Heart left ventricle (tissue), 16 donors: ENCODE data around the gene ENOX1. TPM values are rescaled to one million over a fixed set of nuclear protein-coding genes. Genes with fewer than 3 reads are reported as not detected.

ENCODE experiments used
- ATAC-seq, 4 donors: fragments of 200-7000 bp; cut with Tn5 transposase; one replicate each; pipeline ENCODE4 v1.9.1; 2020 to 2022; ENCODE audit warnings: moderate library complexity in 4 of 4, mild to moderate bottlenecking in 3 of 4, moderate number of reproducible peaks in 1 of 4
- DNase-seq, 5 donors: peaks; one replicate each; pipeline ENCODE4 v3.0.0-alpha.2; 2020
- H3K27ac ChIP-seq, 12 donors: fragments of 200-600 bp; sonication (generic) in 4 of 12; one replicate each; pipeline versions ENCODE4 v1.5.0 to v1.8.0; 2016 to 2022; ENCODE audit warnings: mild to moderate bottlenecking in 2 of 12
- H3K27me3 ChIP-seq, 9 donors: fragments of 200-600 bp; sonication (generic) in 2 of 9; one replicate each; pipeline versions ENCODE4 v1.5.1 to v1.8.0; 2016 to 2022; ENCODE audit warnings: mild to moderate bottlenecking in 3 of 9
- H3K36me3 ChIP-seq, 9 donors: fragments of 200-600 bp; sonication (generic) in 2 of 9; one replicate each; pipeline versions ENCODE4 v1.5.0 to v1.8.0; 2018 to 2022; ENCODE audit warnings: mild to moderate bottlenecking in 2 of 9
- H3K4me1 ChIP-seq, 12 donors: fragments of 200-600 bp; sonication (generic) in 4 of 12; one replicate each; pipeline versions ENCODE4 v1.5.0 to v1.8.0; 2016 to 2022; ENCODE audit warnings: mild to moderate bottlenecking in 3 of 12
- H3K4me3 ChIP-seq, 12 donors: fragments of 200-600 bp; sonication (generic) in 4 of 12; one replicate each; pipeline versions ENCODE4 v1.5.0 to v1.8.0; 2017 to 2022; ENCODE audit warnings: mild to moderate bottlenecking in 9 of 12, moderate library complexity in 4 of 12
- H3K9me3 ChIP-seq, 12 donors: fragments of 200-600 bp; sonication (generic) in 4 of 12; one replicate each; pipeline versions ENCODE4 v1.5.0 to v1.8.0; 2016 to 2022; ENCODE audit warnings: mild to moderate bottlenecking in 1 of 12
- CTCF ChIP-seq, 12 donors: fragments of 200-600 bp; sonication (generic) in 4 of 12; IDR thresholded peaks; one replicate each; pipeline versions ENCODE4 v1.5.0 to v1.8.0; 2018 to 2022; ENCODE audit warnings: antibody characterized with exemption in 12 of 12, mild to moderate bottlenecking in 5 of 12
- POLR2A ChIP-seq, 2 donors: fragments of 450-650 bp; IDR thresholded peaks; one replicate each; pipeline ENCODE4 v1.6.1; 2017; ENCODE audit warnings: antibody characterized with exemption in 2 of 2, mild to moderate bottlenecking in 2 of 2, moderate library complexity in 2 of 2
- WGBS, 4 donors: extraction: QIAGEN DNeasy Blood & Tissue Kit in 2 of 4; methylation state at CpG; one replicate each; pipeline versions ENCODE4 v1.1.5 to v1.1.7; 2013 to 2018; 5-methylcytosine and 5-hydroxymethylcytosine counted together
- intact Hi-C, 10 donors: fragments of 100-400 bp; cut with DNase I; formaldehyde crosslinking; loops; one replicate each; pipeline versions ENCODE4 v1.11.1 to v1.14.2; 2022
- polyA plus RNA-seq, 2 donors: library from polyadenylated mRNA; stranded (reverse); fragments of 200-250 nt; gene quantifications; one replicate each; pipeline ENCODE4 v1.2.3, GENCODE V29; 2013
- total RNA-seq, 9 donors: library from RNA; depleted of rRNA in 2 of 9; stranded (reverse); fragments of >200 nt in 2 of 9; fragmentation: NEBNext Ultra II Directional in 3 of 9; extraction: Animal tissue kit (Norgen Biotek cat#: 25700) in 3 of 9; gene quantifications; one replicate each; pipeline versions ENCODE4 v1.1.0 to v1.2.4, GENCODE V29; 2016 to 2023
- donor health status: ischemic (EF 13 %, LVEDD 7.1; RV severe dilation, severe dysfunction).
- donor health status: healthy with polysubstance abuse.
- donor health status: DM: no; HTN: yes; CAD: no.
- donor health status: DM: no; HTN: no; CAD: no.
- donor health status: ischemic (EF 25% LVEDD 6.9; RV normal size, moderate dysfunction).
- donor health status: ischemic (EF 25% LVEDD 5.7; RV mildly dilated, moderate dysfunction).
- donor health status: healthy.
- donor health status: DM: yes; HTN: yes; CAD: no.
- donor health status: ischemic (EF 35%, LVEDD 5.7; RV mildly dilated, moderate dysfunction).
- donor health status: nonischemic (EF 11% LVEDD 7.7; RV severe dilation, severe dysfunction).
- donor health status: DM: yes; HTN: yes; CAD: no.
- donor health status: PGD.
- donor health status: ischemic (EF 29% LVEDD 5.4; RV normal size, mild dysfunction).
- donor health status: nonischemic (EF 23%, LVEDD 6.1; RV moderate dilation, normal function).

The ENOX1 gene
- total and polyA plus RNA-seq, 11 donors, result 2.0 to 10.1 (median 5.4) TPM

- Histone ChIP-seq H3K27me3 (no peaks in the 10 kb centered on the region), H3K4me3 (no peak overlapping the region), H3K9me3 (no peaks in the 10 kb centered on the region), H3K4me1 (peaks cover 0 to 9% (median 0%) of the 10 kb centered on the region in 12 donors), H3K27ac (no peak overlapping the region), H3K36me3 (no peaks in the 10 kb centered on the region)
- DNase-seq (no peak), ATAC-seq (no peak)
- TF ChIP-seq POLR2A (IDR thresholded peaks at IDR 0.05) (no peak), CTCF (IDR thresholded peaks at IDR 0.05) (no peak)
- WGBS, 4 donors, result 85 to 94% (median 89%) methylated on average over 3 of the region's 3 CpGs
- intact Hi-C loops, result no loop called here
These were observed 129.3 kb downstream of the ENOX1 start for GRCh38 chr13:43657485-43657884.

- TF ChIP-seq CTCF (IDR thresholded peaks at IDR 0.05) (no peak), POLR2A (IDR thresholded peaks at IDR 0.05) (no peak)
- WGBS, 4 donors, result 88 to 98% (median 93%) methylated on average over 1 of the region's 1 CpG
- ATAC-seq (no peak), DNase-seq (no peak)
- intact Hi-C loops, result no loop called here
- Histone ChIP-seq H3K27me3 (no peaks in the 10 kb centered on the region), H3K4me3 (no peak overlapping the region), H3K27ac (no peak overlapping the region), H3K9me3 (no peaks in the 10 kb centered on the region), H3K4me1 (peaks cover 0 to 2% (median 0%) of the 10 kb centered on the region in 12 donors), H3K36me3 (no peaks in the 10 kb centered on the region)
These were observed 132.8 kb downstream of the ENOX1 start for GRCh38 chr13:43653980-43654379.

- Histone ChIP-seq H3K27ac (no peak overlapping the region), H3K4me1 (peaks cover 0 to 6% (median 0%) of the 10 kb centered on the region in 12 donors), H3K4me3 (no peak overlapping the region), H3K36me3 (no peaks in the 10 kb centered on the region), H3K9me3 (no peaks in the 10 kb centered on the region), H3K27me3 (no peaks in the 10 kb centered on the region)
- no peak for DNase-seq
- ATAC-seq, result no peak
- intact Hi-C loops, result no loop called here
- 94 to 98% (median 96%) methylated on average over 1 of the region's 1 CpG for WGBS, 4 donors
- TF ChIP-seq CTCF (IDR thresholded peaks at IDR 0.05) (no peak), POLR2A (IDR thresholded peaks at IDR 0.05) (no peak)
These were observed 133.4 kb downstream of the ENOX1 start for GRCh38 chr13:43653395-43653794.

- no peak for ATAC-seq
- intact Hi-C loops, result no loop called here
- H3K9me3 ChIP-seq, result no peaks in the 10 kb centered on the region
- H3K27ac ChIP-seq, result no peak overlapping the region
- no peaks in the 10 kb centered on the region for H3K36me3 ChIP-seq
- no peak overlapping the region for H3K4me3 ChIP-seq
- TF ChIP-seq CTCF (IDR thresholded peaks at IDR 0.05) (no peak), POLR2A (IDR thresholded peaks at IDR 0.05) (no peak)
- no peak for DNase-seq
- WGBS, 4 donors, result 87 to 94% (median 88%) methylated on average over 3 of the region's 3 CpGs
- H3K27me3 ChIP-seq, result no peaks in the 10 kb centered on the region
- peaks cover 0 to 7% (median 0%) of the 10 kb centered on the region in 12 donors for H3K4me1 ChIP-seq
These were observed 134.0 kb downstream of the ENOX1 start for GRCh38 chr13:43652760-43653159.
